ENCODE data around the gene ANKRD65. TPM values are rescaled to one million over a fixed set of nuclear protein-coding genes. Genes with fewer than 3 reads are reported as not detected.

The ANKRD65 gene
- total RNA-seq, 1 experiment from 2014 or later = 0.18 TPM

- Histone ChIP-seq H3K4me1 (ENCODE audit: insufficient read depth, low read length) (peaks cover 20% of the 10 kb centered on the region), H3K27ac (ENCODE audit: low read length) (no peak overlapping the region), H4K20me1 (ENCODE audit: low read length) (no peaks in the 10 kb centered on the region), H3K36me3 (ENCODE audit: low read depth, low read length) (peaks cover 10% of the 10 kb centered on the region; the same call in 1 of the 2 replicates), H3F3A (ENCODE audit: low read length, unreplicated experiment) (peaks cover 9% of the 10 kb centered on the region), H3K4me2 (ENCODE audit: low read length) (peak overlapping the region; percentile 99), H3K27me3 (ENCODE audit: low read length) (no peaks in the 10 kb centered on the region), H3K9me3 (ENCODE audit: low read length) (no peaks in the 10 kb centered on the region), H3K79me2 (ENCODE audit: low read length) (peaks cover 35% of the 10 kb centered on the region), H2AFZ (ENCODE audit: low read length) (no peak overlapping the region), H3K9ac (ENCODE audit: low read length) (peak overlapping the region; percentile 98; the same call in 1 of the 2 replicates), H3K9me2 (replicated peaks; ENCODE audit: low read length) (no peaks in the 10 kb centered on the region), H3K4me3 (ENCODE audit: low read length) (peak overlapping the region; percentile 96)
- no TSS peak for BruUV-seq (replicated peaks)
- POLR2A ChIA-PET (ENCODE audit: unreplicated experiment) = interaction anchor here (0.6 kb wide), 1 partner anchor 372 kb away, joined by 4 read pairs; no protein-coding TSS in a partner anchor
- CTCF ChIA-PET = interaction anchor here (1.2 kb wide), 1 partner anchor 131 kb away, joined by 3 read pairs; no protein-coding TSS in a partner anchor
- ATAC-seq (no peak), DNase-seq (no peak)
- TF ChIP-seq CTCF (conservative IDR thresholded peaks at IDR 0.05; ENCODE audit: low read depth, low read length) (no peak), EZH2phosphoT487 (IDR thresholded peaks at IDR 0.05; ENCODE audit: borderline replicate concordance, low read length) (no peak), EZH2 (IDR thresholded peaks at IDR 0.05; ENCODE audit: low read length, unreplicated experiment) (no peak)
- intact Hi-C loops (cut with micrococcal nuclease) = no loop called here
Observed at GRCh38 chr1:1373051-1373814, 47.8 kb downstream of the ANKRD65 start.

GRCh38 chr1:1371746-1372711 lies 49.0 kb downstream of the ANKRD65 start:
- H3K36me3 ChIP-seq (ENCODE audit: low read depth, low read length) = peaks cover 10% of the 10 kb centered on the region; the same call in 1 of the 2 replicates
- H3K4me2 ChIP-seq (ENCODE audit: low read length) = peak overlapping the region; percentile 13; the same call in 1 of the 2 replicates
- 0 out of 2 replicates have a peak, but pooled peaks cover 3% of the 10 kb centered on the region for H3K9me3 ChIP-seq (ENCODE audit: low read length)
- H3F3A ChIP-seq (ENCODE audit: low read length, unreplicated experiment) = peaks cover 9% of the 10 kb centered on the region
- H4K20me1 ChIP-seq (ENCODE audit: low read length) = no peaks in the 10 kb centered on the region
- ATAC-seq (peak; percentile 25), DNase-seq (peak; percentile 72)
- H3K4me3 ChIP-seq (ENCODE audit: low read length) = no peak overlapping the region
- H2AFZ ChIP-seq (ENCODE audit: low read length) = no peak overlapping the region
- H3K79me2 ChIP-seq (ENCODE audit: low read length) = peaks cover 35% of the 10 kb centered on the region
- CTCF ChIA-PET = no interaction called here
- H3K4me1 ChIP-seq (ENCODE audit: insufficient read depth, low read length) = peaks cover 20% of the 10 kb centered on the region
- POLR2A ChIA-PET (ENCODE audit: unreplicated experiment) = no interaction called here
- TF ChIP-seq EZH2 (IDR thresholded peaks at IDR 0.05; ENCODE audit: low read length, unreplicated experiment) (no peak), CTCF (conservative IDR thresholded peaks at IDR 0.05; ENCODE audit: low read depth, low read length) (peak; percentile 96), EZH2phosphoT487 (IDR thresholded peaks at IDR 0.05; ENCODE audit: borderline replicate concordance, low read length) (no peak)
- no peak overlapping the region for H3K27ac ChIP-seq (ENCODE audit: low read length)
- no peaks in the 10 kb centered on the region for H3K27me3 ChIP-seq (ENCODE audit: low read length)
- no peak overlapping the region for H3K9ac ChIP-seq (ENCODE audit: low read length)
- intact Hi-C loops (cut with micrococcal nuclease) = no loop called here
- no TSS peak for BruUV-seq (replicated peaks)
- no peaks in the 10 kb centered on the region for H3K9me2 ChIP-seq (replicated peaks; ENCODE audit: low read length)
